ENCODE data around the gene KLK8. TPM values are rescaled to one million over a fixed set of nuclear protein-coding genes. Genes with fewer than 3 reads are reported as not detected.

Gene KLK8
- total RNA-seq, 1 donor from 2014 or later, result not detected

DNA sequence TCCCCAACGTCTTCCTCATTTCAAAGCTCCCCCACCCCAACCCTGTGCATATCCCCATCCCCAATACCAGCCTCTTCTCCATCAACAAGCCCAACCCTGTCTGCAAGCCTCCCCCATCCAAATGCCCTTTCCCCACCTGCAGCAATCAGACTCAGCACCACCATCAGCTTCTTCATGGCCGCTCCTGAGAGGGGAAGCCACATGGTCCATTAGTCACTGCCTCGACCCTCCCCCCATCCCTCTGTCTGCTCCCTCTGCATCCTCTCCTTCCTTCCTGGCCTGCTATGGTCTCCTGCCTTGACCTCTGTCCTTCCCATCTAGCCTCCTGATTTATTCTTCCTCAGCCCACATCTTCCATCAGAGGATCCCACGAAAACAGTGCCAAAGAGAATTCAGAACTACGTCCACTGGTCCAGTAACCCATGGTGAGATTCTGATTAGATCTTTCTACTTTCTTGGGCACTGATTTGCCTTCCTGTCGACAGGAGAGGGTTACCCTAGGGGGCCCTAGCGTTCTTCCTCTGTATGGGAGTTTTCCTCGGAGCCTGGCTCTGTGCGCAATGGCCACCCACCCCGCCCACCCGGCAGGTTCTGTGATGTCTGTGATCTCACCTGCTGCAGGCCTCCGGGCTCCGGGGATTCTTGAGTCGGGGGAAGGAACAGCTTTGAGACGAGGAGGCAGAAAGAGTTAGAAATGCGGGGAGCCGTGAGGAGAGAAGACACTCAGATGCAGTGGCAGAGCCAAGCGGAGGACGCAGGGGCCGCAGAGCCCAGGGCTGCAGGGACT, 33.3 kb downstream of the KLK8 start:
- Histone ChIP-seq H3K4me3 (ENCODE audit: insufficient read depth, low read depth, low read length) (no peak overlapping the region), H3K27me3 (ENCODE audit: insufficient read depth, low read length) (no peaks in the 10 kb centered on the region)

GRCh38 chr19:50964266-50964665, 37.1 kb downstream of the KLK8 start:
- Histone ChIP-seq H4K20me1 (ENCODE audit: insufficient read depth, low read length) (no peaks in the 10 kb centered on the region), H3K79me2 (ENCODE audit: insufficient read depth, low read length) (no peaks in the 10 kb centered on the region), H3K4me3 (ENCODE audit: insufficient read depth, low read depth, low read length) (no peak overlapping the region), H3K27me3 (ENCODE audit: insufficient read depth, low read length) (no peaks in the 10 kb centered on the region), H3K9ac (ENCODE audit: low read length) (no peak overlapping the region), H2AFZ (ENCODE audit: low read depth, low read length) (no peak overlapping the region), H3K4me2 (ENCODE audit: low read length) (no peak overlapping the region), H3K4me1 (ENCODE audit: insufficient read depth, low read length) (no peaks in the 10 kb centered on the region), H3K27ac (ENCODE audit: low read depth, low read length) (no peak overlapping the region), H3K9me3 (ENCODE audit: insufficient read depth, low read depth, low read length) (peaks cover 6% of the 10 kb centered on the region), H3K36me3 (ENCODE audit: insufficient read depth, low read length) (no peaks in the 10 kb centered on the region)
- peaks cover 4% of the 10 kb centered on the region for H3K4me1 Mint-ChIP-seq (ENCODE audit: low read depth, unreplicated experiment)
- H3K9me3 Mint-ChIP-seq (ENCODE audit: unreplicated experiment), result peaks cover 9% of the 10 kb centered on the region
- H3K27ac Mint-ChIP-seq (ENCODE audit: unreplicated experiment), result no peak overlapping the region
- DNase-seq (ENCODE audit: low read depth), result no peak
- H3K27me3 Mint-ChIP-seq (ENCODE audit: low read depth, unreplicated experiment), result peaks cover 31% of the 10 kb centered on the region
- no peak overlapping the region for H3K4me3 Mint-ChIP-seq (ENCODE audit: unreplicated experiment)
- FAIRE-seq, result no peak
- H3K36me3 Mint-ChIP-seq (ENCODE audit: low read depth, unreplicated experiment), result no peaks in the 10 kb centered on the region
- TF ChIP-seq, protein P1, sequence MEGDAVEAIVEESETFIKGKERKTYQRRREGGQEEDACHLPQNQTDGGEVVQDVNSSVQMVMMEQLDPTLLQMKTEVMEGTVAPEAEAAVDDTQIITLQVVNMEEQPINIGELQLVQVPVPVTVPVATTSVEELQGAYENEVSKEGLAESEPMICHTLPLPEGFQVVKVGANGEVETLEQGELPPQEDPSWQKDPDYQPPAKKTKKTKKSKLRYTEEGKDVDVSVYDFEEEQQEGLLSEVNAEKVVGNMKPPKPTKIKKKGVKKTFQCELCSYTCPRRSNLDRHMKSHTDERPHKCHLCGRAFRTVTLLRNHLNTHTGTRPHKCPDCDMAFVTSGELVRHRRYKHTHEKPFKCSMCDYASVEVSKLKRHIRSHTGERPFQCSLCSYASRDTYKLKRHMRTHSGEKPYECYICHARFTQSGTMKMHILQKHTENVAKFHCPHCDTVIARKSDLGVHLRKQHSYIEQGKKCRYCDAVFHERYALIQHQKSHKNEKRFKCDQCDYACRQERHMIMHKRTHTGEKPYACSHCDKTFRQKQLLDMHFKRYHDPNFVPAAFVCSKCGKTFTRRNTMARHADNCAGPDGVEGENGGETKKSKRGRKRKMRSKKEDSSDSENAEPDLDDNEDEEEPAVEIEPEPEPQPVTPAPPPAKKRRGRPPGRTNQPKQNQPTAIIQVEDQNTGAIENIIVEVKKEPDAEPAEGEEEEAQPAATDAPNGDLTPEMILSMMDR (IDR thresholded peaks at IDR 0.05; ENCODE audit: insufficient read depth, low read depth, low read length), result no peak
- TF ChIP-seq EZH2 (IDR thresholded peaks at IDR 0.05; ENCODE audit: insufficient read depth, low read length), result no peak

More for the DNA sequence above, 33.3 kb downstream of the KLK8 start:
- Histone ChIP-seq H2AFZ (ENCODE audit: low read depth, low read length) (no peak overlapping the region), H3K4me1 (ENCODE audit: insufficient read depth, low read length) (no peaks in the 10 kb centered on the region), H4K20me1 (ENCODE audit: insufficient read depth, low read length) (no peaks in the 10 kb centered on the region), H3K79me2 (ENCODE audit: insufficient read depth, low read length) (no peaks in the 10 kb centered on the region), H3K27ac (ENCODE audit: low read depth, low read length) (no peak overlapping the region), H3K9ac (ENCODE audit: low read length) (no peak overlapping the region), H3K36me3 (ENCODE audit: insufficient read depth, low read length) (no peaks in the 10 kb centered on the region), H3K4me2 (ENCODE audit: low read length) (no peak overlapping the region), H3K9me3 (ENCODE audit: insufficient read depth, low read depth, low read length) (no peaks in the 10 kb centered on the region)
- peaks cover 4% of the 10 kb centered on the region for H3K4me1 Mint-ChIP-seq (ENCODE audit: low read depth, unreplicated experiment)
- FAIRE-seq (no peak), DNase-seq (ENCODE audit: low read depth) (no peak)
- peaks cover 3% of the 10 kb centered on the region for H3K9me3 Mint-ChIP-seq (ENCODE audit: unreplicated experiment)
- no peak overlapping the region for H3K4me3 Mint-ChIP-seq (ENCODE audit: unreplicated experiment)
- no peak overlapping the region for H3K27ac Mint-ChIP-seq (ENCODE audit: unreplicated experiment)
- peaks cover 30% of the 10 kb centered on the region for H3K27me3 Mint-ChIP-seq (ENCODE audit: low read depth, unreplicated experiment)
- TF ChIP-seq EZH2 (IDR thresholded peaks at IDR 0.05; ENCODE audit: insufficient read depth, low read length), result no peak
- TF ChIP-seq, protein P1 (IDR thresholded peaks at IDR 0.05; ENCODE audit: insufficient read depth, low read depth, low read length), result no peak
- H3K36me3 Mint-ChIP-seq (ENCODE audit: low read depth, unreplicated experiment), result no peaks in the 10 kb centered on the region

GRCh38 chr19:50963381-50963780, 38.0 kb downstream of the KLK8 start:
- Mint-ChIP-seq H3K27me3 (ENCODE audit: low read depth, unreplicated experiment) (peaks cover 34% of the 10 kb centered on the region), H3K36me3 (ENCODE audit: low read depth, unreplicated experiment) (no peaks in the 10 kb centered on the region), H3K4me3 (ENCODE audit: unreplicated experiment) (no peak overlapping the region), H3K4me1 (ENCODE audit: low read depth, unreplicated experiment) (peaks cover 3% of the 10 kb centered on the region), H3K27ac (ENCODE audit: unreplicated experiment) (no peak overlapping the region), H3K9me3 (ENCODE audit: unreplicated experiment) (peaks cover 9% of the 10 kb centered on the region)
- Histone ChIP-seq H2AFZ (ENCODE audit: low read depth, low read length) (no peak overlapping the region), H3K79me2 (ENCODE audit: insufficient read depth, low read length) (no peaks in the 10 kb centered on the region), H3K27ac (ENCODE audit: low read depth, low read length) (no peak overlapping the region), H4K20me1 (ENCODE audit: insufficient read depth, low read length) (no peaks in the 10 kb centered on the region), H3K27me3 (ENCODE audit: insufficient read depth, low read length) (no peaks in the 10 kb centered on the region), H3K4me3 (ENCODE audit: insufficient read depth, low read depth, low read length) (no peak overlapping the region), H3K36me3 (ENCODE audit: insufficient read depth, low read length) (no peaks in the 10 kb centered on the region), H3K9me3 (ENCODE audit: insufficient read depth, low read depth, low read length) (peaks cover 6% of the 10 kb centered on the region), H3K9ac (ENCODE audit: low read length) (no peak overlapping the region), H3K4me2 (ENCODE audit: low read length) (no peak overlapping the region), H3K4me1 (ENCODE audit: insufficient read depth, low read length) (no peaks in the 10 kb centered on the region)
- TF ChIP-seq, protein P1 (IDR thresholded peaks at IDR 0.05; ENCODE audit: insufficient read depth, low read depth, low read length), result no peak
- TF ChIP-seq EZH2 (IDR thresholded peaks at IDR 0.05; ENCODE audit: insufficient read depth, low read length), result no peak
- DNase-seq (ENCODE audit: low read depth), result no peak
- no peak for FAIRE-seq

Data from astrocyte (in vitro differentiated cells and primary cell).